ENCODE data around the gene MYCBP2. TPM values are rescaled to one million over a fixed set of nuclear protein-coding genes. Genes with fewer than 3 reads are reported as not detected.

Gene MYCBP2
- total RNA-seq, 1 experiment from 2014 or later: 53.3 TPM

GRCh38 chr13:77139306-77139705, 187.6 kb downstream of the MYCBP2 start:
- TF ChIP-seq CTCF (conservative IDR thresholded peaks at IDR 0.05; ENCODE audit: low read depth, low read length) (no peak), EZH2phosphoT487 (IDR thresholded peaks at IDR 0.05; ENCODE audit: borderline replicate concordance, low read length) (no peak), EZH2 (IDR thresholded peaks at IDR 0.05; ENCODE audit: low read length, unreplicated experiment) (no peak)
- H3K4me3 ChIP-seq (ENCODE audit: low read length): no peak overlapping the region
- BruUV-seq (replicated peaks): no TSS peak
- H3K9me2 ChIP-seq (replicated peaks; ENCODE audit: low read length): no peaks in the 10 kb centered on the region
- ATAC-seq: no peak
- intact Hi-C loops (cut with micrococcal nuclease): no loop called here
- no peaks in the 10 kb centered on the region for H3K9me3 ChIP-seq (ENCODE audit: low read length)
- POLR2A ChIA-PET (ENCODE audit: unreplicated experiment): no interaction called here
- no peaks in the 10 kb centered on the region for H3K79me2 ChIP-seq (ENCODE audit: low read length)
- no peak overlapping the region for H3K9ac ChIP-seq (ENCODE audit: low read length)
- no peaks in the 10 kb centered on the region for H3F3A ChIP-seq (ENCODE audit: low read length, unreplicated experiment)
- H3K27me3 ChIP-seq (ENCODE audit: low read length): no peaks in the 10 kb centered on the region
- CTCF ChIA-PET: no interaction called here
- H3K36me3 ChIP-seq (ENCODE audit: low read depth, low read length): peaks cover 5% of the 10 kb centered on the region; the same call in 1 of the 2 replicates
- no peak for DNase-seq
- no peak overlapping the region for H3K27ac ChIP-seq (ENCODE audit: low read length)
- H3K4me2 ChIP-seq (ENCODE audit: low read length): no peak overlapping the region
- H2AFZ ChIP-seq (ENCODE audit: low read length): no peak overlapping the region
- peaks cover 15% of the 10 kb centered on the region for H3K4me1 ChIP-seq (ENCODE audit: insufficient read depth, low read length)
- H4K20me1 ChIP-seq (ENCODE audit: low read length): 0 out of 2 replicates have a peak, but pooled peaks cover 4% of the 10 kb centered on the region

GRCh38 chr13:77138813-77139212, 188.1 kb downstream of the MYCBP2 start:
- DNase-seq: no peak

More at GRCh38 chr13:77138813-77139212, 188.1 kb downstream of the MYCBP2 start:
- POLR2A ChIA-PET (ENCODE audit: unreplicated experiment): no interaction called here
- no TSS peak for BruUV-seq (replicated peaks)
- intact Hi-C loops (cut with micrococcal nuclease): no loop called here
- Histone ChIP-seq H3K36me3 (ENCODE audit: low read depth, low read length) (peaks cover 2% of the 10 kb centered on the region; the same call in 1 of the 2 replicates), H3K9me2 (replicated peaks; ENCODE audit: low read length) (no peaks in the 10 kb centered on the region), H3K9ac (ENCODE audit: low read length) (no peak overlapping the region), H3F3A (ENCODE audit: low read length, unreplicated experiment) (no peaks in the 10 kb centered on the region), H3K4me3 (ENCODE audit: low read length) (no peak overlapping the region), H3K9me3 (ENCODE audit: low read length) (no peaks in the 10 kb centered on the region), H3K4me1 (ENCODE audit: insufficient read depth, low read length) (peaks cover 11% of the 10 kb centered on the region), H3K4me2 (ENCODE audit: low read length) (no peak overlapping the region), H3K27ac (ENCODE audit: low read length) (no peak overlapping the region), H3K27me3 (ENCODE audit: low read length) (no peaks in the 10 kb centered on the region), H2AFZ (ENCODE audit: low read length) (no peak overlapping the region), H3K79me2 (ENCODE audit: low read length) (no peaks in the 10 kb centered on the region), H4K20me1 (ENCODE audit: low read length) (0 out of 2 replicates have a peak, but pooled peaks cover under 1% of the 10 kb centered on the region)
- no peak for ATAC-seq
- CTCF ChIA-PET: no interaction called here
- TF ChIP-seq EZH2phosphoT487 (IDR thresholded peaks at IDR 0.05; ENCODE audit: borderline replicate concordance, low read length): no peak
- TF ChIP-seq EZH2 (IDR thresholded peaks at IDR 0.05; ENCODE audit: low read length, unreplicated experiment): no peak
- TF ChIP-seq CTCF (conservative IDR thresholded peaks at IDR 0.05; ENCODE audit: low read depth, low read length): no peak
